ENCODE results near the gene GMIP.

GRCh38 chr19:19597809-19598306, 45.6 kb downstream of the GMIP start:
- TF ChIP-seq, protein P1, sequence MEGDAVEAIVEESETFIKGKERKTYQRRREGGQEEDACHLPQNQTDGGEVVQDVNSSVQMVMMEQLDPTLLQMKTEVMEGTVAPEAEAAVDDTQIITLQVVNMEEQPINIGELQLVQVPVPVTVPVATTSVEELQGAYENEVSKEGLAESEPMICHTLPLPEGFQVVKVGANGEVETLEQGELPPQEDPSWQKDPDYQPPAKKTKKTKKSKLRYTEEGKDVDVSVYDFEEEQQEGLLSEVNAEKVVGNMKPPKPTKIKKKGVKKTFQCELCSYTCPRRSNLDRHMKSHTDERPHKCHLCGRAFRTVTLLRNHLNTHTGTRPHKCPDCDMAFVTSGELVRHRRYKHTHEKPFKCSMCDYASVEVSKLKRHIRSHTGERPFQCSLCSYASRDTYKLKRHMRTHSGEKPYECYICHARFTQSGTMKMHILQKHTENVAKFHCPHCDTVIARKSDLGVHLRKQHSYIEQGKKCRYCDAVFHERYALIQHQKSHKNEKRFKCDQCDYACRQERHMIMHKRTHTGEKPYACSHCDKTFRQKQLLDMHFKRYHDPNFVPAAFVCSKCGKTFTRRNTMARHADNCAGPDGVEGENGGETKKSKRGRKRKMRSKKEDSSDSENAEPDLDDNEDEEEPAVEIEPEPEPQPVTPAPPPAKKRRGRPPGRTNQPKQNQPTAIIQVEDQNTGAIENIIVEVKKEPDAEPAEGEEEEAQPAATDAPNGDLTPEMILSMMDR (IDR thresholded peaks at IDR 0.05; ENCODE audit: insufficient read depth, low read length), result no peak
- TF ChIP-seq POLR2AphosphoS5 (IDR thresholded peaks at IDR 0.05; ENCODE audit: low read depth), result no peak

All from HL-60 (cell line).